Trophoblast cell (in vitro differentiated cells and primary cell): ENCODE data around the gene UROS.

Source experiments
- DNase-seq, 2 donors: peaks; one replicate each; pipeline ENCODE4 v3.0.0-alpha.2; 2016
- H2AFZ ChIP-seq: 2 replicates; pipeline ENCODE4 v1.6.1; 2013; ENCODE audit warnings: low read length, moderate library complexity, mild to moderate bottlenecking; ENCODE audit not compliant: insufficient read depth, poor library complexity
- H2AK5ac ChIP-seq: 2 replicates; pipeline ENCODE4 v1.6.1; 2013; ENCODE audit warnings: mild to moderate bottlenecking, low read length
- H2BK120ac ChIP-seq: 2 replicates; pipeline ENCODE4 v1.6.1; 2013; ENCODE audit warnings: low read length, mild to moderate bottlenecking, moderate library complexity; ENCODE audit not compliant: insufficient read depth, poor library complexity
- H2BK12ac ChIP-seq: 2 replicates; pipeline ENCODE4 v1.6.1; 2013; ENCODE audit warnings: mild to moderate bottlenecking, low read length, moderate library complexity
- H2BK5ac ChIP-seq: 2 replicates; pipeline ENCODE4 v1.6.1; 2013; ENCODE audit warnings: low read length, low read depth, moderate library complexity, mild to moderate bottlenecking; ENCODE audit not compliant: poor library complexity
- H3K14ac ChIP-seq: 2 replicates; pipeline ENCODE4 v1.6.1; 2013; ENCODE audit warnings: mild to moderate bottlenecking, low read length
- H3K18ac ChIP-seq: 2 replicates; pipeline ENCODE4 v1.6.1; 2013; ENCODE audit warnings: mild to moderate bottlenecking, low read length
- H3K23ac ChIP-seq: 2 replicates; pipeline ENCODE4 v1.6.1; 2013; ENCODE audit warnings: low read length
- H3K27ac ChIP-seq: 2 replicates; pipeline ENCODE4 v1.5.1; 2013; ENCODE audit warnings: low read depth, mild to moderate bottlenecking, inconsistent platforms, low read length, moderate library complexity
- H3K27me3 ChIP-seq: 2 replicates; pipeline ENCODE4 v1.6.1; 2013; ENCODE audit warnings: inconsistent platforms, mild to moderate bottlenecking, low read length, moderate library complexity; ENCODE audit not compliant: insufficient read depth
- H3K36me3 ChIP-seq, 2 experiments: 1 replicate in 1 of 2; 2 replicates in 1 of 2; pipeline ENCODE4 v1.6.1; 2013; ENCODE audit warnings: low read length in 2 of 2, mild to moderate bottlenecking in 2 of 2, moderate library complexity in 1 of 2; ENCODE audit not compliant: insufficient read depth in 2 of 2, control insufficient read depth in 1 of 2
- H3K4ac ChIP-seq: 2 replicates; pipeline ENCODE4 v1.6.1; 2013; ENCODE audit warnings: low read depth, mild to moderate bottlenecking, low read length, moderate library complexity
- H3K4me1 ChIP-seq, 2 experiments: 1 replicate in 1 of 2; 2 replicates in 1 of 2; pipeline ENCODE4 v1.6.1; 2013; ENCODE audit warnings: low read length in 2 of 2, mild to moderate bottlenecking in 2 of 2, moderate library complexity in 1 of 2; ENCODE audit not compliant: insufficient read depth in 2 of 2, control insufficient read depth in 1 of 2
- H3K4me2 ChIP-seq: 2 replicates; pipeline ENCODE4 v1.6.1; 2013; ENCODE audit warnings: inconsistent platforms, mild to moderate bottlenecking, low read length, moderate library complexity
- H3K4me3 ChIP-seq: 2 replicates; pipeline ENCODE4 v1.5.1; 2013; ENCODE audit warnings: mild to moderate bottlenecking, low read depth, low read length, inconsistent platforms
- H3K79me1 ChIP-seq: one replicate; pipeline ENCODE4 v1.6.1; 2013; ENCODE audit warnings: low read length
- H3K79me2 ChIP-seq: 2 replicates; pipeline ENCODE4 v1.6.1; 2013; ENCODE audit warnings: low read length, mild to moderate bottlenecking; ENCODE audit not compliant: control insufficient read depth, insufficient read depth, poor library complexity
- H3K9ac ChIP-seq: 2 replicates; pipeline ENCODE4 v1.6.1; 2013; ENCODE audit warnings: mild to moderate bottlenecking, low read length
- H3K9me3 ChIP-seq: 2 replicates; pipeline ENCODE4 v1.6.1; 2013; ENCODE audit warnings: low read depth, mild to moderate bottlenecking, control low read depth, inconsistent platforms, low read length; ENCODE audit not compliant: insufficient read depth
- H4K12ac ChIP-seq: 2 replicates; pipeline ENCODE4 v1.6.1; 2013; ENCODE audit warnings: low read depth, mild to moderate bottlenecking, low read length, moderate library complexity
- H4K8ac ChIP-seq: 2 replicates; pipeline ENCODE4 v1.6.1; 2013; ENCODE audit warnings: low read depth, mild to moderate bottlenecking, low read length, moderate library complexity
- H4K91ac ChIP-seq: one replicate; pipeline ENCODE4 v1.6.1; 2013; ENCODE audit warnings: low read depth, mild to moderate bottlenecking, low read length, moderate library complexity
- WGBS: extraction: QIAGEN DNeasy Blood & Tissue Kit; methylation state at CpG from one replicate; pipeline ENCODE4 v1.1.7; 2013; ENCODE audit warnings: missing lambda C conversion rate; ENCODE audit not compliant: insufficient read length, insufficient coverage; ENCODE audit errors: extremely low coverage; 5-methylcytosine and 5-hydroxymethylcytosine counted together

Gene UROS

GRCh38 chr10:125797424-125797823 lies 25.6 kb downstream of the UROS start:
- H3K14ac ChIP-seq: no peak overlapping the region
- no peak overlapping the region for H3K4me2 ChIP-seq
- no peak overlapping the region for H3K18ac ChIP-seq
- no peaks in the 10 kb centered on the region for H3K9me3 ChIP-seq
- no peak overlapping the region for H3K9ac ChIP-seq
- no peak overlapping the region for H2BK5ac ChIP-seq
- DNase-seq: peak in 1 of 2 donors; percentile 47
- WGBS: no CpG with 5 or more reads among the region's 8 CpGs
- H3K4me1 ChIP-seq: no peaks in the 10 kb centered on the region
- H4K8ac ChIP-seq: no peak overlapping the region
- no peak overlapping the region for H2BK12ac ChIP-seq
- no peak overlapping the region for H2AFZ ChIP-seq
- no peak overlapping the region for H2BK120ac ChIP-seq
- H3K4ac ChIP-seq: no peak overlapping the region
- H3K79me2 ChIP-seq: no peaks in the 10 kb centered on the region
- H3K79me1 ChIP-seq: no peaks in the 10 kb centered on the region
- no peak overlapping the region for H3K27ac ChIP-seq
- H4K12ac ChIP-seq: no peak overlapping the region
- no peaks in the 10 kb centered on the region for H3K27me3 ChIP-seq
- H4K91ac ChIP-seq: no peak overlapping the region
- H2AK5ac ChIP-seq: no peak overlapping the region
- H3K23ac ChIP-seq: no peak overlapping the region
- H3K36me3 ChIP-seq: peaks cover 16 to 18% of the 10 kb centered on the region in 2 experiments
- no peak overlapping the region for H3K4me3 ChIP-seq

GRCh38 chr10:125795637-125796190 lies 27.3 kb downstream of the UROS start:
- Histone ChIP-seq H3K9me3 (no peaks in the 10 kb centered on the region), H3K9ac (no peak overlapping the region), H3K4me2 (no peak overlapping the region), H2BK120ac (no peak overlapping the region), H2BK5ac (no peak overlapping the region), H3K4ac (no peak overlapping the region), H3K4me1 (no peaks in the 10 kb centered on the region), H3K18ac (no peak overlapping the region), H4K12ac (no peak overlapping the region), H2AK5ac (no peak overlapping the region), H3K79me1 (no peaks in the 10 kb centered on the region), H2AFZ (no peak overlapping the region), H4K91ac (no peak overlapping the region), H3K79me2 (no peaks in the 10 kb centered on the region), H3K23ac (no peak overlapping the region), H3K14ac (no peak overlapping the region), H4K8ac (no peak overlapping the region), H2BK12ac (no peak overlapping the region), H3K27me3 (no peaks in the 10 kb centered on the region), H3K27ac (no peak overlapping the region), H3K36me3 (peaks cover 22% of the 10 kb centered on the region in 2 experiments), H3K4me3 (no peak overlapping the region)
- 100% methylated on average over 1 of the region's 8 CpGs for WGBS
- DNase-seq: peak in 1 of 2 donors; percentile 45

- Histone ChIP-seq H3K9me3 (no peaks in the 10 kb centered on the region), H4K8ac (no peak overlapping the region), H3K18ac (no peak overlapping the region), H2BK120ac (no peak overlapping the region), H3K27me3 (no peaks in the 10 kb centered on the region), H2AFZ (no peak overlapping the region), H4K12ac (no peak overlapping the region), H3K4ac (no peak overlapping the region), H3K4me1 (no peaks in the 10 kb centered on the region), H3K9ac (no peak overlapping the region), H3K36me3 (peaks cover 22% of the 10 kb centered on the region in 2 experiments), H4K91ac (no peak overlapping the region), H3K4me2 (no peak overlapping the region), H3K79me1 (no peaks in the 10 kb centered on the region), H2AK5ac (no peak overlapping the region), H3K4me3 (no peak overlapping the region), H2BK12ac (no peak overlapping the region), H3K27ac (no peak overlapping the region), H3K14ac (no peak overlapping the region), H2BK5ac (no peak overlapping the region), H3K23ac (no peak overlapping the region), H3K79me2 (no peaks in the 10 kb centered on the region)
- DNase-seq: no peak
- no CpG with 5 or more reads among the region's 2 CpGs for WGBS
These were observed 27.9 kb downstream of the UROS start for GRCh38 chr10:125795128-125795527.

- H3K4ac ChIP-seq: no peak overlapping the region
- no peak for DNase-seq
- no peak overlapping the region for H3K27ac ChIP-seq
- no peak overlapping the region for H3K18ac ChIP-seq
- H2AK5ac ChIP-seq: no peak overlapping the region
- H3K23ac ChIP-seq: no peak overlapping the region
- no peaks in the 10 kb centered on the region for H3K27me3 ChIP-seq
- H3K79me2 ChIP-seq: no peaks in the 10 kb centered on the region
- no peaks in the 10 kb centered on the region for H3K4me1 ChIP-seq
- H2AFZ ChIP-seq: no peak overlapping the region
- no peak overlapping the region for H2BK5ac ChIP-seq
- no peak overlapping the region for H2BK120ac ChIP-seq
- WGBS: no CpG with 5 or more reads among the region's 14 CpGs
- no peak overlapping the region for H2BK12ac ChIP-seq
- H3K14ac ChIP-seq: no peak overlapping the region
- no peak overlapping the region for H3K4me2 ChIP-seq
- H3K36me3 ChIP-seq: peaks cover 30 to 32% of the 10 kb centered on the region in 2 experiments
- no peak overlapping the region for H4K8ac ChIP-seq
- H3K79me1 ChIP-seq: no peaks in the 10 kb centered on the region
- H3K9me3 ChIP-seq: no peaks in the 10 kb centered on the region
- no peak overlapping the region for H3K9ac ChIP-seq
- H4K12ac ChIP-seq: no peak overlapping the region
- no peak overlapping the region for H4K91ac ChIP-seq
- H3K4me3 ChIP-seq: no peak overlapping the region
These were observed 30.4 kb downstream of the UROS start for GRCh38 chr10:125792342-125793300.
